RWPE2 (cell line): ENCODE data around the gene S100A3.

ENCODE experiments used
- ATAC-seq: fragments of 200-7000 bp; cut with Tn5 transposase; 3 replicates; pipeline ENCODE4 v1.9.1; 2021; ENCODE audit warnings: low read depth
- DNase-seq: peaks from one replicate; pipeline ENCODE4 v3.0.0-alpha.2; 2020; ENCODE audit warnings: low spot score
- H3K27ac ChIP-seq: fragments of 450-650 bp; 2 replicates; pipeline ENCODE4 v1.5.1; 2017; ENCODE audit warnings: mild to moderate bottlenecking; ENCODE audit not compliant: poor library complexity, severe bottlenecking
- H3K27me3 ChIP-seq: fragments of 250-450 bp; sonication (Bioruptor Pico); 2 replicates; pipeline ENCODE4 v1.5.1; 2021; ENCODE audit warnings: mild to moderate bottlenecking, moderate library complexity; ENCODE audit not compliant: insufficient read depth, poor library complexity, severe bottlenecking
- H3K36me3 ChIP-seq: fragments of 250-450 bp; sonication (Bioruptor Pico); 2 replicates; pipeline ENCODE4 v1.5.1; 2020; ENCODE audit warnings: low read depth, mild to moderate bottlenecking, moderate library complexity
- H3K4me1 ChIP-seq: fragments of 250-450 bp; sonication (Bioruptor Pico); 2 replicates; pipeline ENCODE4 v1.5.1; 2021; ENCODE audit warnings: mild to moderate bottlenecking, moderate library complexity; ENCODE audit not compliant: insufficient read depth, poor library complexity, severe bottlenecking
- H3K4me3 ChIP-seq: fragments of 250-450 bp; sonication (Bioruptor Pico); 2 replicates; pipeline ENCODE4 v1.5.1; 2021; ENCODE audit warnings: mild to moderate bottlenecking, moderate library complexity; ENCODE audit not compliant: severe bottlenecking
- H3K9me3 ChIP-seq: fragments of 250-450 bp; sonication (Bioruptor Pico); 2 replicates; pipeline ENCODE4 v1.5.1; 2021; ENCODE audit warnings: mild to moderate bottlenecking, moderate library complexity; ENCODE audit not compliant: severe bottlenecking
- CTCF ChIP-seq: fragments of 450-650 bp; IDR thresholded peaks from one replicate; pipeline ENCODE4 v1.5.1; 2017; ENCODE audit warnings: mild to moderate bottlenecking, moderate library complexity; ENCODE audit not compliant: poor library complexity, severe bottlenecking

S100A3 gene

GRCh38 chr1:153548722-153549688 is at the start of gene S100A3:
Gene S100A3 (minus strand): TSS chr1:153549258. CDS start chr1:153548485, 773 bp downstream.
- H3K4me1 ChIP-seq = peaks cover 28% of the 10 kb centered on the region
- no peaks in the 10 kb centered on the region for H3K27me3 ChIP-seq
- H3K36me3 ChIP-seq = peaks cover 49% of the 10 kb centered on the region
- H3K9me3 ChIP-seq = no peaks in the 10 kb centered on the region
- peak within 1 kb of the TSS; percentile 71 for H3K27ac ChIP-seq
- TF ChIP-seq CTCF = peak; percentile 28
- no peak within 1 kb of the TSS for H3K4me3 ChIP-seq
- DNase-seq = peak; percentile 77
- peak; percentile 30 for ATAC-seq

GRCh38 chr1:153598309-153599172 is 49.5 kb upstream of the S100A3 start:
- no peak overlapping the region for H3K27ac ChIP-seq
- no peaks in the 10 kb centered on the region for H3K9me3 ChIP-seq
- peak; percentile 50 for ATAC-seq
- no peak for DNase-seq
- peaks cover 24% of the 10 kb centered on the region for H3K36me3 ChIP-seq
- no peaks in the 10 kb centered on the region for H3K4me1 ChIP-seq
- H3K27me3 ChIP-seq = no peaks in the 10 kb centered on the region
- no peak overlapping the region for H3K4me3 ChIP-seq
- TF ChIP-seq CTCF = no peak

- no peak for TF ChIP-seq CTCF
- Histone ChIP-seq H3K4me3 (no peak overlapping the region), H3K36me3 (peaks cover 15% of the 10 kb centered on the region), H3K27me3 (no peaks in the 10 kb centered on the region), H3K9me3 (no peaks in the 10 kb centered on the region), H3K4me1 (no peaks in the 10 kb centered on the region), H3K27ac (no peak overlapping the region)
- ATAC-seq (peak; percentile 57), DNase-seq (no peak)
These were observed 48.1 kb upstream of the S100A3 start for GRCh38 chr1:153597206-153597605.

- no peak overlapping the region for H3K4me3 ChIP-seq
- no peak for ATAC-seq
- TF ChIP-seq CTCF = no peak
- H3K36me3 ChIP-seq = no peaks in the 10 kb centered on the region
- no peak for DNase-seq
- H3K27ac ChIP-seq = no peak overlapping the region
- no peaks in the 10 kb centered on the region for H3K9me3 ChIP-seq
- no peaks in the 10 kb centered on the region for H3K27me3 ChIP-seq
- H3K4me1 ChIP-seq = no peaks in the 10 kb centered on the region
These were observed 43.7 kb upstream of the S100A3 start for GRCh38 chr1:153592748-153593147.
